K562 (cell line): ENCODE results near the gene ITGAV. TPM values are rescaled to one million over a fixed set of nuclear protein-coding genes. Genes with fewer than 3 reads are reported as not detected.

Experiments
- ATAC-seq: fragments of 200-7000 bp; cut with Tn5 transposase; 3 replicates; pipeline ENCODE4 v1.9.1; 2020; ENCODE audit warnings: moderate library complexity
- BruUV-seq: library from RNA; stranded (reverse); fragments of 400-500 nt; replicated peaks from 2 replicates; lab custom pipeline; 2021; lab: Mats Ljungman, UMichigan
- CTCF ChIA-PET: fragments of 300-600 bp; formaldehyde crosslinking; extraction: SDS; loops from one replicate; lab custom pipeline; 2021; ENCODE audit warnings: low intra/inter-chr PET ratio; lab: Yijun Ruan, JAX
- POLR2A ChIA-PET: fragments of 300-600, 350-650 bp; sonication (Branson Sonifier 250); formaldehyde crosslinking; extraction: SDS; loops from one replicate; lab custom pipeline; 2021; ENCODE audit warnings: antibody characterized with exemption, inconsistent platforms; lab: Yijun Ruan, JAX
- DNase-seq, 4 experiments: peaks; one replicate each; pipeline versions ENCODE4 v3.0.0 to v3.0.0-alpha.2; 2011 to 2018; ENCODE audit warnings: low spot score in 3 of 4, mixed read lengths in 3 of 4; ENCODE audit errors: extremely low read depth in 1 of 4
- FAIRE-seq: peaks from 2 replicates; lab custom pipeline; 2011; peaks lifted over from hg19 to GRCh38; lab: Jason Lieb, UNC
- H2AFZ ChIP-seq: 2 replicates; pipeline ENCODE4 v1.6.0; 2011; ENCODE audit warnings: low read depth, low read length, control low read depth, inconsistent platforms
- H3K27ac ChIP-seq: fragments of 200-600 bp; 3 replicates; pipeline ENCODE4 v1.8.0; 2011; ENCODE audit warnings: low read depth, mild to moderate bottlenecking, control low read depth, inconsistent platforms, low read length, moderate library complexity, mixed read lengths; ENCODE audit errors: extremely low read depth
- H3K27me3 ChIP-seq, 2 experiments: fragments of 300-600 bp in 1 of 2; 2 replicates in 1 of 2; 3 replicates in 1 of 2; pipeline versions ENCODE4 v1.6.0 to v1.8.0; 2011; ENCODE audit warnings: inconsistent platforms in 2 of 2, low read length in 2 of 2, mild to moderate bottlenecking in 1 of 2, mixed read lengths in 1 of 2, moderate library complexity in 1 of 2; ENCODE audit not compliant: control insufficient read depth in 2 of 2, insufficient read depth in 2 of 2
- H3K36me3 ChIP-seq: fragments of 300-600 bp; 3 replicates; pipeline ENCODE4 v1.8.0; 2011; ENCODE audit warnings: mild to moderate bottlenecking, low read length, inconsistent platforms; ENCODE audit not compliant: control insufficient read depth, insufficient read depth
- H3K4me1 ChIP-seq, 2 experiments: fragments of 200-600 bp in 1 of 2; replicated peaks in 1 of 2; 2 replicates in 1 of 2; 3 replicates in 1 of 2; pipeline versions ENCODE4 v1.5.1 to v1.8.0; 2011; ENCODE audit warnings: inconsistent platforms in 2 of 2, low read length in 2 of 2, mild to moderate bottlenecking in 1 of 2, mixed read lengths in 1 of 2, moderate library complexity in 1 of 2; ENCODE audit not compliant: control insufficient read depth in 2 of 2, insufficient read depth in 2 of 2
- H3K4me2 ChIP-seq: 2 replicates; pipeline ENCODE4 v1.6.1; 2011; ENCODE audit warnings: low read length, control low read depth, inconsistent platforms, mixed read lengths; ENCODE audit not compliant: insufficient read depth
- H3K4me3 ChIP-seq: fragments of 200-600 bp; sonication (generic), shearing (Covaris generic); 2 replicates; pipeline ENCODE4 v1.5.1; 2016; ENCODE audit warnings: control low read depth, inconsistent platforms
- H3K79me2 ChIP-seq: fragments of 200-600 bp; 3 replicates; pipeline ENCODE4 v1.8.0; 2011; ENCODE audit warnings: low read length, inconsistent platforms; ENCODE audit not compliant: control insufficient read depth, insufficient read depth
- H3K9ac ChIP-seq, 2 experiments: 2 replicates each; pipeline versions ENCODE4 v1.6.0 to v1.6.1; 2011; ENCODE audit warnings: low read depth in 2 of 2, low read length in 2 of 2, control low read depth in 1 of 2, inconsistent platforms in 1 of 2, mild to moderate bottlenecking in 1 of 2, mixed read lengths in 1 of 2; ENCODE audit not compliant: insufficient read depth in 1 of 2
- H3K9me1 ChIP-seq: one replicate; pipeline ENCODE4 v1.6.0; 2011; ENCODE audit warnings: inconsistent platforms, mild to moderate bottlenecking, low read length, moderate library complexity; ENCODE audit not compliant: control insufficient read depth, insufficient read depth
- H3K9me3 ChIP-seq: replicated peaks from 2 replicates; pipeline ENCODE4 v1.5.1; 2011; ENCODE audit warnings: low read depth, low read length, inconsistent platforms; ENCODE audit not compliant: control insufficient read depth, insufficient read depth
- H4K20me1 ChIP-seq: replicated peaks from 2 replicates; pipeline ENCODE4 v1.6.1; 2011; ENCODE audit warnings: low read length, inconsistent platforms, mixed read lengths; ENCODE audit not compliant: control insufficient read depth, insufficient read depth
- BRF1 ChIP-seq: IDR thresholded peaks from 3 replicates; pipeline ENCODE4 v1.6.1; 2011; ENCODE audit warnings: borderline replicate concordance, mild to moderate bottlenecking; ENCODE audit not compliant: insufficient read length; ENCODE audit errors: extremely low read depth
- C11orf30 ChIP-seq: fragments of 450-650 bp; IDR thresholded peaks from 2 replicates; pipeline ENCODE4 v1.6.1; 2016; ENCODE audit warnings: low read depth, mild to moderate bottlenecking
- CHD4 ChIP-seq: fragments of 200-600 bp; sonication (generic); IDR thresholded peaks from 3 replicates; pipeline ENCODE4 v1.6.1; 2012; ENCODE audit warnings: low read depth, mild to moderate bottlenecking, mixed read lengths, low read length, inconsistent platforms; ENCODE audit not compliant: insufficient read depth, insufficient replicate concordance, poor library complexity, severe bottlenecking
- E2F3 ChIP-seq: fragments of 250-450 bp; sonication (Bioruptor Pico); IDR thresholded peaks from 2 replicates; pipeline ENCODE4 v1.4.0; 2020; ENCODE audit warnings: mild to moderate bottlenecking
- ELF4 ChIP-seq: fragments of 450-650 bp; formaldehyde crosslinking; IDR thresholded peaks from 2 replicates; pipeline ENCODE4 v1.4.0; 2022; ENCODE audit warnings: missing genetic modification characterization
- GATAD2A ChIP-seq: fragments of 450-650 bp; IDR thresholded peaks from 2 replicates; pipeline ENCODE4 v1.6.1; 2017
- MBD2 ChIP-seq: sonication (generic); IDR thresholded peaks from 2 replicates; pipeline ENCODE4 v1.6.1; 2016; ENCODE audit warnings: low read depth, borderline replicate concordance
- NFRKB ChIP-seq: fragments of 450-650 bp; IDR thresholded peaks from 2 replicates; pipeline ENCODE4 v1.6.1; 2016; ENCODE audit warnings: low read depth
- STAT6 ChIP-seq: sonication (generic); formaldehyde crosslinking; IDR thresholded peaks from 2 replicates; pipeline ENCODE4 v1.8.1; 2023; ENCODE audit warnings: mild to moderate bottlenecking, missing genetic modification reagents
- TAF9B ChIP-seq: fragments of 450-650 bp; IDR thresholded peaks from 2 replicates; pipeline ENCODE4 v1.6.1; 2018; ENCODE audit warnings: mild to moderate bottlenecking; ENCODE audit not compliant: partially characterized antibody
- THAP12 ChIP-seq: fragments of 250-450 bp; sonication (Bioruptor Pico); IDR thresholded peaks from 2 replicates; pipeline ENCODE4 v1.9.0; 2021; ENCODE audit warnings: mild to moderate bottlenecking, inconsistent platforms
- WGBS: fragments of 100-300 bp; shearing (Covaris generic); methylation state at CpG from one replicate; pipeline ENCODE4 v1.1.6; 2016; ENCODE audit warnings: low coverage, mixed read lengths; ENCODE audit not compliant: insufficient coverage; ENCODE audit errors: missing lambda C conversion rate; 5-methylcytosine and 5-hydroxymethylcytosine counted together
- in situ Hi-C: fragments of 300-500 bp; cut with MboI; formaldehyde crosslinking; loops from 4 replicates; pipeline ENCODE4 v1.15.0; 2018; ENCODE audit warnings: inconsistent platforms, mixed read lengths
- intact Hi-C: fragments of 100-400 bp; cut with micrococcal nuclease; formaldehyde crosslinking; loops from 2 replicates; pipeline ENCODE4 v1.14.2; 2022
- polyA plus RNA-seq, 8 experiments: library from polyadenylated mRNA; depleted of rRNA in 4 of 8; stranded (reverse) in 5 of 8; unstranded in 3 of 8; fragments of >200 nt; fragmentation: Nextera tagmentation in 2 of 8; fragmentation: Illumina TruSeq in 1 of 8; extraction: Ambion mirVana in 2 of 8; extraction: Trizol in 1 of 8; gene quantifications; 2 replicates each; pipeline versions ENCODE4 v1.2.1 to v1.2.3, GENCODE V29; 2011 to 2014; ENCODE audit warnings: inconsistent platforms in 1 of 8, missing spikeins in 1 of 8
- total RNA-seq, 7 experiments: library from RNA; depleted of rRNA in 6 of 7; stranded (reverse); fragments of >200 nt in 6 of 7; fragmentation: Illumina TruSeq in 2 of 7; extraction: Trizol in 2 of 7; gene quantifications; 2 replicates each; pipeline versions ENCODE4 v1.2.1 to v1.2.3, GENCODE V29; 2011 to 2021; ENCODE audit warnings: low replicate concordance in 1 of 7
- TF ChIP-seq, protein P1 (sequence below): fragments of 250-450 bp; sonication (Bioruptor Pico); IDR thresholded peaks from 2 replicates; pipeline ENCODE4 v1.5.0; 2021; ENCODE audit warnings: mild to moderate bottlenecking, moderate library complexity

The ITGAV gene
- total and polyA plus RNA-seq, 9 of the 15 experiments (the other 6 are each of a cell fraction or from before 2014, with no cell fraction given) = 3.7 to 17.7 (median 10.7) TPM

- TF ChIP-seq E2F3 (CRISPR knock-in tag) = no peak
- TF ChIP-seq TAF9B = no peak
- no peak for TF ChIP-seq GATAD2A
Observed at GRCh38 chr2:186560254-186560653, 29.6 kb upstream of the ITGAV start (continued).

- no peak overlapping the region for H3K4me2 ChIP-seq
- H3K9ac ChIP-seq = no peak overlapping the region
- intact Hi-C loops = no loop called here
- FAIRE-seq = no peak
- ATAC-seq = peak; percentile 74; the same call in 2 of the 3 replicates
- no peaks in the 10 kb centered on the region for H4K20me1 ChIP-seq
- H3K79me2 ChIP-seq = no peaks in the 10 kb centered on the region
- ChIA-PET CTCF (no interaction called here), POLR2A (no interaction called here)
- no peak overlapping the region for H3K27ac ChIP-seq
- WGBS = 16% methylated on average over 6 of the region's 6 CpGs
- H3K4me3 ChIP-seq = no peak overlapping the region
- no peaks in the 10 kb centered on the region for H3K27me3 ChIP-seq
- no peaks in the 10 kb centered on the region for H3K9me3 ChIP-seq
- H2AFZ ChIP-seq = peak overlapping the region; percentile 19; the same call in 1 of the 2 replicates
- no peaks in the 10 kb centered on the region for H3K9me1 ChIP-seq
- no peaks in the 10 kb centered on the region for H3K36me3 ChIP-seq
- H3K4me1 ChIP-seq = no peaks in the 10 kb centered on the region
- DNase-seq = no peak
- no TSS peak for BruUV-seq
- in situ Hi-C loops = no loop called here
- TF ChIP-seq NFRKB (no peak), THAP12 (CRISPR knock-in tag) (no peak), BRF1 (no peak), ELF4 (no peak), STAT6 (no peak), TAF9B (no peak), CHD4 (no peak), MBD2 (no peak), C11orf30 (no peak)
- TF ChIP-seq, protein P1, sequence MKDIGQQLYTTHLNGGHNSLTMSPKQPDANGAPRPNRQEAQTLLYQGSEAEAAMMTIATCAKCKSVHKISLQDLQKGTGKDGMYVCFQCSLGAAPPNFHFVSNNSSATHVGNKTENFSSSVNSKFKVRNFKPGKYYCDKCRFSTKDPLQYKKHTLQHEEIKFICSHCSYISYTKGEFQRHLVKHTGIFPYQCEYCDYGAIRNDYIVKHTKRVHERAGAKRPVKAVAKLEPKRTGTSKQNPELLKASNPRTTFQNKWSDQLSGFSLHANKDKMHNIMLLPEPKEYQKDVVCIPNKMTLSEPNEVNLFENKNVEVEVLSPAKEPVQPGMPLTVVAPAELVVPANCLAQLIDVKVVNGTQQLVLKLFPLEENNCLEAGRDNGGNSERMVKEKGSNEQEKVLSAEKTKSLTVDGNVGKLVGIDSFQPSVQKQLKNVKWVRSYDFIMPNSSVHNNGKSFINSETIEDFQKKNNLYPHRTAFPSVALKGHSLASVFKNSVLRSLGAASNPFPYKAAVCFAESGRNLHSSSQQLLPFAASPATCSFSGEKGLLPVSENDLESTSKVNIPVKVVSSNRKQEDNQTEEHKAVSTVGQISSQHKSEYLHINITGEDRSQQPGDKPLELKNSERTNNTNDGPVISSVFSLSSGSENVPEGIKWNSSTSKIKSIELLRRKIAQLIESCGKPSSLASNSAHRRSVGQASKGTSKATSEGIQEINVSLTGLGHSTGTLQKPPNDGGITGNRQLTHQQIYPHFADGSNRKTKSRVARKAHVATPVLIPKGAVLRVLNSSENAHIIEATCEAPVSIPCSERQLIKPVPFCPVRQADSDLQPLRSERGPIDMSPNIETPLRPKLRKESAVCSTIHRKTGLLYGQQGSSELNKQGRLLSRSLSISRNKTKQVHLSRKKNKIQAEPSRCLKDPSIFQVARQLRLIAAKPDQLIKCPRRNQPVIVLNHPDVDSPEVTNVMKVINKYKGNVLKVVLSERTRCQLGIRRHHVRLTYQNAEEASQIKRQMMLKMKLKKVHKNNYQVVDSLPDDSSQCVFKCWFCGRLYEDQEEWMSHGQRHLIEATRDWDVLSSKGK (CRISPR knock-in tag) = no peak
Observed at GRCh38 chr2:186561467-186562208, 28.2 kb upstream of the ITGAV start.
